B cell (primary cell): ENCODE measurements around the gene BCAN. TPM values are rescaled to one million over a fixed set of nuclear protein-coding genes. Genes with fewer than 3 reads are reported as not detected.

Experiments
- ATAC-seq: fragments of 200-7000 bp; cut with Tn5 transposase; one replicate; pipeline ENCODE4 v1.10.0; 2021; ENCODE audit warnings: low read depth, mild to moderate bottlenecking, moderate number of reproducible peaks, moderate library complexity
- CTCF ChIA-PET: fragments of 350-600 bp; sonication (Branson Sonifier 250); formaldehyde crosslinking; loops from one replicate; lab custom pipeline; 2021; ENCODE audit warnings: antibody characterized with exemption, inconsistent platforms; lab: Charles Lee
- POLR2A ChIA-PET: fragments of 350-600 bp; sonication (Branson Sonifier 250); formaldehyde crosslinking; loops from one replicate; lab custom pipeline; 2021; ENCODE audit warnings: antibody characterized with exemption; lab: Charles Lee
- DNase-seq: peaks from one replicate; pipeline ENCODE4 v3.0.0; 2013
- H2AFZ ChIP-seq: 2 replicates; pipeline ENCODE4 v1.6.1; 2012; ENCODE audit warnings: mild to moderate bottlenecking, low read depth, low read length; ENCODE audit not compliant: insufficient read depth, poor library complexity, severe bottlenecking
- H3K27ac ChIP-seq, 2 donors: 1 replicate in 1 of 2; 2 replicates in 1 of 2; pipeline ENCODE4 v1.5.1; 2012 to 2013; ENCODE audit warnings: low read length in 2 of 2, mild to moderate bottlenecking in 2 of 2, moderate library complexity in 1 of 2
- H3K27me3 ChIP-seq, 4 experiments: fragments of 200-600 bp in 1 of 4; sonication (generic) in 1 of 4; replicated peaks in 1 of 4; 1 replicate in 2 of 4; 2 replicates in 2 of 4; pipeline versions ENCODE4 v1.6.1 to v1.7.0; 2013 to 2016; ENCODE audit warnings: low read length in 3 of 4, mild to moderate bottlenecking in 2 of 4, mixed read lengths in 1 of 4, moderate library complexity in 1 of 4; ENCODE audit not compliant: insufficient read depth in 4 of 4, control insufficient read depth in 3 of 4; ENCODE audit errors: control extremely low read depth in 1 of 4
- H3K36me3 ChIP-seq, 2 experiments: replicated peaks in 1 of 2; 1 replicate in 1 of 2; 2 replicates in 1 of 2; pipeline versions ENCODE4 v1.6.1 to v1.7.1; 2013; ENCODE audit warnings: low read length in 1 of 2; ENCODE audit not compliant: insufficient read depth in 2 of 2, control insufficient read depth in 1 of 2; ENCODE audit errors: control extremely low read depth in 1 of 2, extremely low read depth in 1 of 2
- H3K4me1 ChIP-seq, 2 donors: fragments of 200-600 bp in 1 of 2; sonication (generic) in 1 of 2; 1 replicate in 1 of 2; 2 replicates in 1 of 2; pipeline versions ENCODE4 v1.5.1 to v1.6.1; 2013 to 2017; ENCODE audit warnings: low read length in 2 of 2; ENCODE audit not compliant: control insufficient read depth in 2 of 2, insufficient read depth in 2 of 2
- H3K4me2 ChIP-seq: replicated peaks from 2 replicates; pipeline ENCODE3; 2012; ENCODE audit warnings: mild to moderate bottlenecking, low read depth, low read length; ENCODE audit not compliant: poor library complexity, severe bottlenecking
- H3K4me3 ChIP-seq, 5 experiments: fragments of 200-600 bp in 1 of 5; sonication (generic) in 1 of 5; 1 replicate in 3 of 5; 2 replicates in 2 of 5; pipeline versions ENCODE4 v1.5.1 to v1.7.0; 2011 to 2016; ENCODE audit warnings: low read length in 4 of 5, mild to moderate bottlenecking in 4 of 5, low read depth in 2 of 5, control low read depth in 1 of 5, moderate library complexity in 1 of 5; ENCODE audit not compliant: insufficient read depth in 1 of 5; ENCODE audit errors: control extremely low read depth in 1 of 5, extremely low read depth in 1 of 5
- H3K79me2 ChIP-seq: fragments of 200-600 bp; sonication (generic); one replicate; pipeline ENCODE4 v1.6.0; 2016; ENCODE audit warnings: low read length; ENCODE audit not compliant: control insufficient read depth, insufficient read depth
- H3K9ac ChIP-seq: fragments of 200-600 bp; sonication (generic); 2 replicates; pipeline ENCODE4 v1.6.1; 2017; ENCODE audit warnings: mild to moderate bottlenecking, low read length, moderate library complexity
- H3K9me3 ChIP-seq, 3 donors: one replicate each; pipeline versions ENCODE4 v1.6.1 to v1.7.1; 2013; ENCODE audit warnings: low read length in 2 of 3; ENCODE audit not compliant: control insufficient read depth in 2 of 3, insufficient read depth in 1 of 3; ENCODE audit errors: control extremely low read depth in 1 of 3
- H4K20me1 ChIP-seq: 2 replicates; pipeline ENCODE4 v1.6.0; 2012; ENCODE audit warnings: mild to moderate bottlenecking, low read length; ENCODE audit not compliant: insufficient read depth, control insufficient read depth, poor library complexity, severe bottlenecking
- H3K27ac Mint-ChIP-seq: one replicate; pipeline ENCODE4 v1.8.0; 2021; ENCODE audit warnings: mixed read lengths
- H3K27me3 Mint-ChIP-seq: one replicate; pipeline ENCODE4 v1.8.0; 2021; ENCODE audit warnings: mixed read lengths
- H3K4me1 Mint-ChIP-seq: one replicate; pipeline ENCODE4 v1.8.0; 2021; ENCODE audit warnings: mixed read lengths
- H3K4me3 Mint-ChIP-seq: one replicate; pipeline ENCODE4 v1.8.0; 2021; ENCODE audit warnings: mixed read lengths
- H3K9me3 Mint-ChIP-seq: one replicate; pipeline ENCODE4 v1.8.0; 2022; ENCODE audit warnings: mixed read lengths; ENCODE audit not compliant: insufficient read depth
- CTCF ChIP-seq: fragments of 200-600 bp; IDR thresholded peaks from one replicate; pipeline ENCODE4 v1.8.0; 2022; ENCODE audit warnings: antibody characterized with exemption, mild to moderate bottlenecking
- EZH2 ChIP-seq: IDR thresholded peaks from 2 replicates; pipeline ENCODE4 v1.6.1; 2012; ENCODE audit warnings: borderline replicate concordance, low read depth, mild to moderate bottlenecking, moderate library complexity, low read length; ENCODE audit not compliant: insufficient read depth, poor library complexity, severe bottlenecking
- WGBS: methylation state at CpG from one replicate; pipeline ENCODE4 v1.1.5; 2013; ENCODE audit warnings: missing lambda C conversion rate; ENCODE audit not compliant: insufficient coverage; 5-methylcytosine and 5-hydroxymethylcytosine counted together
- intact Hi-C: fragments of 100-400 bp; cut with micrococcal nuclease; formaldehyde crosslinking; loops from one replicate; pipeline ENCODE4 v1.10.0; 2022
- polyA plus RNA-seq: library from polyadenylated mRNA; depleted of rRNA; stranded (reverse); fragments of >200 nt; gene quantifications from 2 replicates; pipeline ENCODE4 v1.2.3, GENCODE V29; 2012
- total RNA-seq, 2 donors: library from RNA; stranded (reverse); fragments of 120-200 nt in 1 of 2; gene quantifications; 1 replicate in 1 of 2; 2 replicates in 1 of 2; pipeline versions ENCODE4 v1.2.3 to v1.2.4, GENCODE V29; 2013 to 2022

Gene BCAN
- total and polyA plus RNA-seq, 2 donors (not counting 1 experiment from before 2014, with no cell fraction given): not detected

- Histone ChIP-seq H3K27me3 (peaks cover 0 to 82% (median 48%) of the 10 kb centered on the region in 4 experiments), H2AFZ (no peak overlapping the region), H3K4me2 (no peak overlapping the region), H3K4me1 (peaks cover 17 to 18% of the 10 kb centered on the region in 2 donors), H4K20me1 (no peaks in the 10 kb centered on the region), H3K36me3 (no peaks in the 10 kb centered on the region), H3K4me3 (no peak overlapping the region), H3K9ac (no peak overlapping the region), H3K27ac (no peak overlapping the region), H3K79me2 (no peaks in the 10 kb centered on the region), H3K9me3 (peaks cover 0 to 9% (median 0%) of the 10 kb centered on the region in 3 donors)
- ChIA-PET CTCF (interaction anchor here (0.9 kb wide), 1 partner anchor 14 kb away, joined by 3 read pairs; no protein-coding TSS in a partner anchor), POLR2A (no interaction called here)
- H3K9me3 Mint-ChIP-seq: no peaks in the 10 kb centered on the region
- 28% methylated on average over 51 of the region's 51 CpGs for WGBS
- no peak overlapping the region for H3K27ac Mint-ChIP-seq
- DNase-seq (no peak), ATAC-seq (no peak)
- H3K4me1 Mint-ChIP-seq: peaks cover 11% of the 10 kb centered on the region
- intact Hi-C loops: no loop called here
- no peak overlapping the region for H3K4me3 Mint-ChIP-seq
- TF ChIP-seq EZH2: no peak
- no peak for TF ChIP-seq CTCF
- peaks cover 75% of the 10 kb centered on the region for H3K27me3 Mint-ChIP-seq
These were observed 4.9 kb downstream of the BCAN start for GRCh38 chr1:156646738-156647211.

- Mint-ChIP-seq H3K4me1 (peaks cover 11% of the 10 kb centered on the region), H3K27ac (no peak overlapping the region), H3K4me3 (no peak overlapping the region), H3K9me3 (no peaks in the 10 kb centered on the region), H3K27me3 (peaks cover 78% of the 10 kb centered on the region)
- CTCF ChIA-PET: interaction anchor here (0.5 kb wide), 1 partner anchor 272 kb away, joined by 4 read pairs; no protein-coding TSS in a partner anchor
- H3K36me3 ChIP-seq: no peaks in the 10 kb centered on the region
- H2AFZ ChIP-seq: no peak overlapping the region
- ATAC-seq: no peak
- intact Hi-C loops: no loop called here
- DNase-seq: no peak
- no peaks in the 10 kb centered on the region for H4K20me1 ChIP-seq
- 83% methylated on average over 10 of the region's 10 CpGs for WGBS
- no peak for TF ChIP-seq CTCF
- TF ChIP-seq EZH2: no peak
- peaks cover 0 to 9% (median 0%) of the 10 kb centered on the region in 3 donors for H3K9me3 ChIP-seq
- H3K79me2 ChIP-seq: no peaks in the 10 kb centered on the region
- no peak overlapping the region for H3K9ac ChIP-seq
- no peak overlapping the region for H3K27ac ChIP-seq
- POLR2A ChIA-PET: no interaction called here
- H3K4me3 ChIP-seq: no peak overlapping the region
- H3K4me1 ChIP-seq: peaks cover 12 to 14% of the 10 kb centered on the region in 2 donors
- peaks cover 0 to 82% (median 46%) of the 10 kb centered on the region in 4 experiments for H3K27me3 ChIP-seq
- H3K4me2 ChIP-seq: no peak overlapping the region
These were observed 5.4 kb downstream of the BCAN start for GRCh38 chr1:156647351-156647750.
